ENCODE results near the gene MIGA2.

DNA sequence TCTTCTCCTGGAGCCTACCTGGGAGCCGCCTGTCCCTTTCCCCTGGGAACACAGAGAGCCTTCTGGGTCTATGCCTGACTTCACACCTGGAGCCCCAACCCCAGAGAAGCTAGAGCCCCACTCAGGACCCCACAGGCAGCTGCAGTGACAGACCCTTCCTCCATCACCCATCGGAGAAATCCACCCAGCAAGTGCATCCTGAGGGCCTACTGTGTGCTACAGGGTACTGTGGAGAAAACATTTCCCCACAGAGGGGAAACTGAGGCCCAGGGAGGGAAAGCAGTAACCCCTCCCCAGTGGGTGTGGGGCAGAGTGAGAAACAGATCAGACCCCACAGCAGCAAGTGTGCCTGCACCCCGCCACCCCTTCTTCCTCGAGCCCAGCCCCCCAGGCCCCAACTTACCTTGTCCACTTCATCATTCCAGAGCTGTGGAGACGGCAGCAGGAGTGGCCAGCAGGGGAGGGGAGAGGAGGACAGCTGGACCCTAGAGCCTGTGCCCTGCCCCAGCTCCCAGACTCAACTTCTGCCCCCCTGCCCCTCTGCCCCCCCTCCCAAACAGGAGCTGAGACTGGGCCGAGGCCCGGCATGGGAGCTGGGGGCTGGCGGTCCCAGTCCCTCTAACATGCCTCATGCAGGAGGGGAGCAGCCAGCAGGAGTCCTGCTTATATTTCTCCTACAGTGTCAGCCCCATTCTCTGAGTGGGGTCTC, 26.0 kb upstream of the MIGA2 start:
- TF ChIP-seq, protein P1, sequence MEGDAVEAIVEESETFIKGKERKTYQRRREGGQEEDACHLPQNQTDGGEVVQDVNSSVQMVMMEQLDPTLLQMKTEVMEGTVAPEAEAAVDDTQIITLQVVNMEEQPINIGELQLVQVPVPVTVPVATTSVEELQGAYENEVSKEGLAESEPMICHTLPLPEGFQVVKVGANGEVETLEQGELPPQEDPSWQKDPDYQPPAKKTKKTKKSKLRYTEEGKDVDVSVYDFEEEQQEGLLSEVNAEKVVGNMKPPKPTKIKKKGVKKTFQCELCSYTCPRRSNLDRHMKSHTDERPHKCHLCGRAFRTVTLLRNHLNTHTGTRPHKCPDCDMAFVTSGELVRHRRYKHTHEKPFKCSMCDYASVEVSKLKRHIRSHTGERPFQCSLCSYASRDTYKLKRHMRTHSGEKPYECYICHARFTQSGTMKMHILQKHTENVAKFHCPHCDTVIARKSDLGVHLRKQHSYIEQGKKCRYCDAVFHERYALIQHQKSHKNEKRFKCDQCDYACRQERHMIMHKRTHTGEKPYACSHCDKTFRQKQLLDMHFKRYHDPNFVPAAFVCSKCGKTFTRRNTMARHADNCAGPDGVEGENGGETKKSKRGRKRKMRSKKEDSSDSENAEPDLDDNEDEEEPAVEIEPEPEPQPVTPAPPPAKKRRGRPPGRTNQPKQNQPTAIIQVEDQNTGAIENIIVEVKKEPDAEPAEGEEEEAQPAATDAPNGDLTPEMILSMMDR (IDR thresholded peaks at IDR 0.05; ENCODE audit: low read length), result no peak
- TF ChIP-seq EZH2 (IDR thresholded peaks at IDR 0.05; ENCODE audit: borderline replicate concordance, low read length), result no peak
